Activated T-helper 17 cell treated with anti-CD3 and anti-CD28 coated beads, Interleukin-2, amount 50 U/mL, for 72 hours (primary cell): ENCODE results near the gene ANTXR1. TPM values are rescaled to one million over a fixed set of nuclear protein-coding genes. Genes with fewer than 3 reads are reported as not detected.

ENCODE experiments used
- ATAC-seq: fragments of 150-1000 bp; cut with Tn5 transposase; replicated peaks from 2 replicates; pipeline ENCODE4 v1.10.0; 2021; ENCODE audit warnings: mild to moderate bottlenecking, moderate library complexity
- H3K27ac Mint-ChIP-seq: one replicate; pipeline ENCODE4 v1.8.0; 2022; ENCODE audit warnings: mixed read lengths
- H3K27me3 Mint-ChIP-seq: one replicate; pipeline ENCODE4 v1.8.0; 2022; ENCODE audit warnings: mixed read lengths
- H3K36me3 Mint-ChIP-seq: one replicate; pipeline ENCODE4 v1.8.0; 2022; ENCODE audit warnings: low read depth, mild to moderate bottlenecking, mixed read lengths
- H3K4me1 Mint-ChIP-seq: one replicate; pipeline ENCODE4 v1.8.0; 2022; ENCODE audit warnings: mixed read lengths
- H3K4me3 Mint-ChIP-seq: one replicate; pipeline ENCODE4 v1.8.0; 2022; ENCODE audit warnings: mild to moderate bottlenecking, mixed read lengths
- H3K9me3 Mint-ChIP-seq: one replicate; pipeline ENCODE4 v1.8.0; 2022; ENCODE audit warnings: mixed read lengths
- total RNA-seq, 2 donors: library from RNA; stranded (reverse); gene quantifications; one replicate each; pipeline ENCODE4 v1.2.3, GENCODE V29; 2022

The ANTXR1 gene
- total RNA-seq, 2 donors from 2014 or later, result 0.11 TPM; not detected in 1

- Mint-ChIP-seq H3K9me3 (no peaks in the 10 kb centered on the region), H3K27me3 (peaks cover 18% of the 10 kb centered on the region), H3K36me3 (no peaks in the 10 kb centered on the region), H3K4me1 (no peaks in the 10 kb centered on the region), H3K27ac (no peak overlapping the region), H3K4me3 (no peak overlapping the region)
- ATAC-seq, result no peak
Observed at GRCh38 chr2:68992341-68992740, 20.6 kb upstream of the ANTXR1 start.

GRCh38 chr2:68992933-68993332 is 20.0 kb upstream of the ANTXR1 start:
- Mint-ChIP-seq H3K36me3 (no peaks in the 10 kb centered on the region), H3K9me3 (no peaks in the 10 kb centered on the region), H3K4me3 (no peak overlapping the region), H3K27ac (no peak overlapping the region), H3K4me1 (no peaks in the 10 kb centered on the region), H3K27me3 (peaks cover 18% of the 10 kb centered on the region)
- ATAC-seq, result no peak

GRCh38 chr2:68993660-68994059 is 19.3 kb upstream of the ANTXR1 start:
- Mint-ChIP-seq H3K27me3 (peaks cover 23% of the 10 kb centered on the region), H3K9me3 (no peaks in the 10 kb centered on the region), H3K4me1 (no peaks in the 10 kb centered on the region), H3K36me3 (no peaks in the 10 kb centered on the region), H3K27ac (no peak overlapping the region), H3K4me3 (no peak overlapping the region)
- ATAC-seq, result no peak

- Mint-ChIP-seq H3K4me3 (no peak overlapping the region), H3K27me3 (peaks cover 23% of the 10 kb centered on the region), H3K9me3 (no peaks in the 10 kb centered on the region), H3K27ac (no peak overlapping the region), H3K4me1 (no peaks in the 10 kb centered on the region), H3K36me3 (no peaks in the 10 kb centered on the region)
- no peak for ATAC-seq
Observed at GRCh38 chr2:68994864-68995263, 18.1 kb upstream of the ANTXR1 start.

GRCh38 chr2:68995916-68996315 is 17.1 kb upstream of the ANTXR1 start:
- Mint-ChIP-seq H3K4me1 (no peaks in the 10 kb centered on the region), H3K27ac (no peak overlapping the region), H3K9me3 (no peaks in the 10 kb centered on the region), H3K4me3 (no peak overlapping the region), H3K27me3 (peaks cover 16% of the 10 kb centered on the region), H3K36me3 (no peaks in the 10 kb centered on the region)
- ATAC-seq, result no peak

- peaks cover 29% of the 10 kb centered on the region for H3K27me3 Mint-ChIP-seq
- H3K9me3 Mint-ChIP-seq, result peaks cover 6% of the 10 kb centered on the region
- no peak overlapping the region for H3K4me3 Mint-ChIP-seq
- H3K36me3 Mint-ChIP-seq, result no peaks in the 10 kb centered on the region
- no peaks in the 10 kb centered on the region for H3K4me1 Mint-ChIP-seq
- H3K27ac Mint-ChIP-seq, result no peak overlapping the region
- no peak for ATAC-seq
Observed at GRCh38 chr2:68997401-68997800, 15.6 kb upstream of the ANTXR1 start.

DNA sequence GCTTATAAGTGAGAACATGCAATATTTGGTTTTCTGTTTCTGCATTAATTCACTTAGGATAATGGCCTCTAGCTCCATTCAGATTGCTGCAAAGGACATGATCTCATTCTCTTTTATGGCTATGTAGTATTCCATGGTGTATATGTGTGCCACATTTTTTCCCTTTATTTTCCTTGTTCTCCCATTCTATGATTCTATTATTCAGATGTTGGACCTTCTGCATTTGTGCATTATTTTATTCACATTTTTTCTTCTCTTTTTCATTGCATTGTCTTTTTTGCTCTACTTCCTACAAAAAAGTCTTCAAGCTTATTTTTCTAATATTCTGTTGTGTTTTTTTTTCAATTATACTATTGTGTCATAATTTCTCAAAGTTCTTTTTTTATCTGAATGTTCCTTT is 11.1 kb upstream of the ANTXR1 start:
- Mint-ChIP-seq H3K4me3 (no peak overlapping the region), H3K36me3 (no peaks in the 10 kb centered on the region), H3K9me3 (peaks cover 13% of the 10 kb centered on the region), H3K27ac (no peak overlapping the region), H3K4me1 (no peaks in the 10 kb centered on the region), H3K27me3 (peaks cover 36% of the 10 kb centered on the region)
- ATAC-seq, result no peak

DNA sequence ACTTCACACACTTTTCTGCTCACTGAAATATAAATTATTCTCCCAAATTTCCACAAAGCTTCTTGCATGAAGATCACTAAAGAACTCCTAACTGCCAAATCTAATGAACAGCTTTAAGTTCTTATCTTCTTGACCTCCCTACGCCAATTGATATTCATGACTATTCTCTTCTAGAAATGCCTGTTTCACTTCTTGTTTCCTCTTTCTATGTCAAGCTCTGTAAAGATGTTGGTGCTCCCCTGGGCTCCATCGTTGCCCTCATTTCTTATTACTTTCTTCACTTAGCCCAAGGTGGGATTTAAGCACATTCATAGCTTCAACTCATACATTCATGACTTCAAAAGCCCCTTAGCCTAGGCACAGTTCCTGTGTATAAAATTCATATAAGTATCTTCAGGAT is 9.2 kb upstream of the ANTXR1 start:
- Mint-ChIP-seq H3K27me3 (peaks cover 30% of the 10 kb centered on the region), H3K4me3 (no peak overlapping the region)
- no peak for ATAC-seq

GRCh38 chr2:69007169-69007568 is 5.8 kb upstream of the ANTXR1 start:
- ATAC-seq, result no peak
- peaks cover 9% of the 10 kb centered on the region for H3K9me3 Mint-ChIP-seq
- H3K27me3 Mint-ChIP-seq, result peaks cover 29% of the 10 kb centered on the region
- no peak overlapping the region for H3K4me3 Mint-ChIP-seq
- H3K36me3 Mint-ChIP-seq, result no peaks in the 10 kb centered on the region
- H3K27ac Mint-ChIP-seq, result no peak overlapping the region
- no peaks in the 10 kb centered on the region for H3K4me1 Mint-ChIP-seq

More for the DNA sequence above, 9.2 kb upstream of the ANTXR1 start:
- Mint-ChIP-seq H3K9me3 (peaks cover 13% of the 10 kb centered on the region), H3K36me3 (no peaks in the 10 kb centered on the region), H3K4me1 (no peaks in the 10 kb centered on the region), H3K27ac (no peak overlapping the region)

- peaks cover 2% of the 10 kb centered on the region for H3K4me1 Mint-ChIP-seq
- H3K36me3 Mint-ChIP-seq, result no peaks in the 10 kb centered on the region
- H3K27me3 Mint-ChIP-seq, result peaks cover 29% of the 10 kb centered on the region
- H3K27ac Mint-ChIP-seq, result no peak overlapping the region
- H3K9me3 Mint-ChIP-seq, result peaks cover 6% of the 10 kb centered on the region
- no peak for ATAC-seq
- no peak overlapping the region for H3K4me3 Mint-ChIP-seq
Observed at GRCh38 chr2:69007603-69008002, 5.4 kb upstream of the ANTXR1 start.

- H3K27me3 Mint-ChIP-seq, result peaks cover 37% of the 10 kb centered on the region
- H3K4me1 Mint-ChIP-seq, result peaks cover 11% of the 10 kb centered on the region
- H3K36me3 Mint-ChIP-seq, result no peaks in the 10 kb centered on the region
- no peak overlapping the region for H3K4me3 Mint-ChIP-seq
- no peak overlapping the region for H3K27ac Mint-ChIP-seq
- ATAC-seq, result no peak
- no peaks in the 10 kb centered on the region for H3K9me3 Mint-ChIP-seq
Observed at GRCh38 chr2:69010437-69011194, 2.4 kb upstream of the ANTXR1 start.

DNA sequence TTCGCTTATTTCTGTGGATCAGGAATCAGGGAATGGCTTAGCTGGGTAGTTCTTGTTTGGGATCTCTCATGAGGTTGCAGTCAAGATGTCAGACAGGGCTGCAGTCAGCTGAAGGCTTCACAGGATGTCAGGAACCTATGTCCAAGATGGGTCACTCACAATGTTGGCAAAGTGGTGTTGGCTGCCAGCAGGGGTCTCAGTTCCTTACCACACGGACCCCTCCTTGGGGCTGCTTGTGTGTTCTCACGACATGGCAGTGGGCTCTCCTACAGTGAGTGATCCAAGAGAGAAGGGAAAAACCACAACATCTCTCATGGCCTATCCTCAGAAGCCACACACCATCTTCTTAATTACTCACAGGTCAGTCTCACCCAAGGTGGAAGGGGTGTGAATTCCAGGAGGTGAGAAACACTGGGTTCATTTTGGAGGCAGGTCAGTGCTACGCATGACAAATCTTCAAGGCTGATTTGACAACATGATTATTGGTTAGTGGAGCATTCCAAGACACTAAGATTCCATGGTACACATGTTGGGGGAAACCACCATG is 1.3 kb upstream of the ANTXR1 start:
- Mint-ChIP-seq H3K4me3 (no peak overlapping the region), H3K27me3 (peaks cover 34% of the 10 kb centered on the region), H3K4me1 (peaks cover 11% of the 10 kb centered on the region), H3K36me3 (no peaks in the 10 kb centered on the region), H3K27ac (no peak overlapping the region), H3K9me3 (no peaks in the 10 kb centered on the region)
- ATAC-seq, result peak; percentile 34

- H3K9me3 Mint-ChIP-seq, result no peaks in the 10 kb centered on the region
- ATAC-seq, result peak; percentile 34
- no peaks in the 10 kb centered on the region for H3K36me3 Mint-ChIP-seq
- H3K4me1 Mint-ChIP-seq, result peaks cover 11% of the 10 kb centered on the region
- H3K27ac Mint-ChIP-seq, result peak overlapping the region; percentile 29
- H3K27me3 Mint-ChIP-seq, result peaks cover 42% of the 10 kb centered on the region
- peak overlapping the region; percentile 78 for H3K4me3 Mint-ChIP-seq
Observed at GRCh38 chr2:69012310-69013141, 453 bp upstream of the ANTXR1 start.

DNA sequence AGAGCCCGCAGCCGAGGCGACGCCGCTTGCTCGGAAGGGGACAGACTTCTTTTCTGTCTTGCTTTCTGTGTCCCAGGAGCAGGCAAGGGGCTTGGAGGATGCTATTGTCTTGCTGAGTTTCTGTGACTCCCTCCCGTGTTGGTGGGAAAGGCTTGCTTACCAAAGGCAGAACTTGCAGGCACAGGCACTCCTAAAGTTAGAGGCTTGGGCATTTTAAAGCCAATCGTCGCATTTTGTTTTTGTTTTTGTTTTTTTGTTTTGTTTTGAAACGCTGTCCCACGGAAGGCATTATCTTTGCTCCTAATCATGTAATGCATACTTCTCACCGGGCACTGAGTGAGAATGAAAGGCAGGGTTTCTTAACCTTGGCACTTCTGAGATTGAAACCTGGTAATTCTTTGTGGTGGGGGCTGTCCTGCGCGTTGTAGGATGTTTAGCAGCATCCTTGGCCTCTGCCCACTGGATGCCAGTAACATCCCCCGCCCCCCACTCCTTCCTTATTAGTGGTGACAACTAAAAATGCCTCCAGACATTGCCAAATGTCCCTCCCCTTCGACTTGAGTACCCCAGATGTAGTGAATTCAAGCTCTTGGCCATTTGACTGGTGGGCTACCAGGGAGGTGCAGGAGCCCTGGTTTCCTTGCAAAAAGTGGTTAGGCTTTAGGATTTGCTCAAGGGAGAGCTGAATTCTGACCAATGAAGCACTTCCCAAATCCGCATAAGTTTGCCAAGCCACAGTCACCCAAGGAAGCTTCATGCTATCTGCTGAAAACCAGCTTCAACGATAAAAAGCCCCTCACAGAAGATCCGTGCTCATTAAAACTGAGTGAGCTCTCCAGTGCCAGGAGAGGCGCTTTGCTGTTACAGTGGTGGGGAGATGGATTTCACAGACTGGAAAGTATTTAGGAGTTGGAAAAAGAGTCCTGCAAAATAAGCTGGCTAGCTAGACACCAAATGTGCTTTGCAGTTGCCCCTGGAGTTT is 1.2 kb downstream of the ANTXR1 start:
- H3K9me3 Mint-ChIP-seq, result no peaks in the 10 kb centered on the region
- peaks cover 56% of the 10 kb centered on the region for H3K27me3 Mint-ChIP-seq
- H3K27ac Mint-ChIP-seq, result no peak overlapping the region
- H3K36me3 Mint-ChIP-seq, result no peaks in the 10 kb centered on the region
- peak overlapping the region; percentile 78 for H3K4me3 Mint-ChIP-seq
- ATAC-seq, result peak; percentile 60
- peaks cover 11% of the 10 kb centered on the region for H3K4me1 Mint-ChIP-seq
